Left ventricle myocardium superior (tissue), 1 donor: ENCODE measurements around the gene SPTLC2. TPM values are rescaled to one million over a fixed set of nuclear protein-coding genes. Genes with fewer than 3 reads are reported as not detected.
A peak's percentile ranks its signal among the peaks of the same experiment; 100 is the strongest.

Experiments used
- ATAC-seq: fragments of 200-7000 bp; cut with Tn5 transposase; one replicate; pipeline ENCODE4 v1.9.1; 2020; ENCODE audit warnings: mild to moderate bottlenecking, moderate library complexity
- DNase-seq: peaks from one replicate; pipeline ENCODE4 v3.0.0-alpha.2; 2020
- intact Hi-C: fragments of 100-400 bp; cut with micrococcal nuclease; formaldehyde crosslinking; loops from one replicate; pipeline ENCODE4 v1.11.0; 2022
- total RNA-seq: library from RNA; stranded (reverse); fragmentation: NEBNext Ultra II Directional; extraction: Animal tissue kit (Norgen Biotek cat#: 25700); gene quantifications from one replicate; pipeline ENCODE4 v1.2.1, GENCODE V29; 2021
- donor health status: DM: no; HTN: yes; CAD: no; lungs with severe emphysema.

The SPTLC2 gene
- total RNA-seq, 1 donor from 2014 or later = 10.9 TPM

- no peak for DNase-seq
- no peak for ATAC-seq
- intact Hi-C loops = no loop called here
Measured at GRCh38 chr14:77489041-77489440, 127.4 kb downstream of the SPTLC2 start.

GRCh38 chr14:77488558-77488957 lies 127.9 kb downstream of the SPTLC2 start:
- ATAC-seq (no peak), DNase-seq (no peak)
- intact Hi-C loops = no loop called here

DNA sequence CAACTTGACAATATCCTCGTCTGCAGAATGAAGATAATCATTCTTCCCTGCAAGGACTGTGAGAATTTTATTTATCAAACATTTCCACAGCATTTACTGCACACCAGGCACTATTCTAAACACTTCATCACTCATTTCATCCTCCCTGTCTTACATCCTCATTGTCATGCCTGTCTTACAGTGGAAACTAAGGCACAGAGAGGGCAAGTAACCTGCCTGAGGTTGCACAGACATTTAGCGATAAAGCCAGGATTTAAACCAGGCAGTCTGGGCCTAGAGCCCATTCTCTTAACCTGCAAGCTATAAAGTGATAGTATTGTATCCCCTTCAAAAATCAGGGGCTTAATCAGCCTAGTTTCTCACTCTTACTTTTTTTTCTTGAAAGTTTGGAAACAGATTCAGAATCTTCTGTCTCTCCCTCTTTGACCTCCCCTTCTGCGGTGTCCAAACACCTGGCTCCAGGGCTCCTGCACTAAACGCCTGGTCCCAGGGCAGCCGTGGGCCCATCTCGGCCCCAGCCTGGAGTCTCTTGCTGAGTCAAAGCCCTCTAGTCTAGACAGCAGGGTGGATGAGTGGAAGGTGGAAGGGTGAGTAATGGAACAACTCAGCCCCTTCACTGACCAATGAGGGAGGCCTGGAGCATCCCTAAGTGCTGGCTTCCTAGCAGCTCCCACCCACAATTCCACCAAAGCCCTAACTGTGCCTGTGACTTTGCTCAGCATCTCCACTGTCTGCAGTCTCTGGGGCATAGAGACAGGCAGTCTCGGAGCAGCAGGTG lies 130.3 kb downstream of the SPTLC2 start:
- intact Hi-C loops = no loop called here
- no peak for ATAC-seq
- DNase-seq = no peak

DNA sequence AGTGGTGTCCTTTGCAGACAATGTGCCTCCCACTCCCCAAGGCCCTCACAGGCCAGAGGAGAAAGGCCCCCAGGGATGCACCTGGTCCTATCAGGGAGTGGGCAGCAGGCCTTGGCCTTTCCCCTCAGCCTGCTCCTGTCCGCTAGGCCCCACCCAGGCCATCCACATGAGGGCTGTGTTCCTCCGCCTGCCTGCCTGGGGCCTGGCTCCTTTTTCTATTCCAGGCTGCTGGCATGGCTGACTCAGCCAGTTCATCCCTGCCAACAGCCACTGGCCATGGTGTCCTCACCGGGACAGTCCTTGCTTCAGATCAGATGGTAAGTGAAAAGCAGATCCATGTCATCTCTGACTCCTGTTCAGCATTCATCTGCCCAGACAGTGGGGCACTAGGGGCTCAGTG lies 131.2 kb downstream of the SPTLC2 start:
- ATAC-seq = peak; percentile 36
- intact Hi-C loops = no loop called here
- DNase-seq = no peak

DNA sequence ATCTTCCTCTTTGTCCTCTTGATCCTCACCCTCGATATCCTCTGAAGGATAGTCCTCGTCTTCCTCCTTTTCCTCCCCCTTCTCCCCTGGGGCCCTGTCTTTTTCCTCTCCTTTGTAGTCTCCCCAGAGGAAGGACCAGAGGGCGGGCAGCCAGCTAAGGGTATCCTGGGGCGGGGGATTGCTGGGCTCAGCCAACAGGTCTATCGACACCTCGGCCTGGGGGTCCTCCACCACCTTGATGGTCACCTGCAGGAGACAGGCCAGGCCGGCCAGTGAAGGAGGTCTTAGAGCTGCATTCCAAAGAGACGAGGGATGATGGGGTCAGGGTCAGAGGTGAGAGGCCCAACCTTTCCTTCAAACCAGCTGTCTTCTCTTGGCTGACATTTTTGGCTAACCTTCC lies 134.0 kb downstream of the SPTLC2 start:
- no peak for ATAC-seq
- intact Hi-C loops = no loop called here
- DNase-seq = no peak

DNA sequence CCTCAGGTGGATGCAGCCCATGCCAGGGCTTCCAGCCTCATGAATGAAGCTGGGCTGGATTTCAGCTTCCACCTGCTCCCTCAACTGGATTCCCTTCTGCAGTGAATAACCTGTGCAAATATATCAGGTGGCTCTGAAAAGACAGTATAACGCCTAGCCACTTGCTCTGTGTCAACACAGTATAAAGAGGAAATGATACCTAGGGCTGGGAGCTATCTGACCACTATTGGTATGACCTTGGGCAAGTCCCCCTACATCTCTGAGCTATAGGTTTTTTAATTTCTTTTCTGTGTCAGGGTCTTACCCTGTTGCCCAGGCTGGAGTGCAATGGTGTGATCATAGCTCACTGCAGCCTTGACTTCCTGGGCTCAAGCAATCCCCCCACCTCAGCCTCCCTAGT lies 137.6 kb downstream of the SPTLC2 start:
- no peak for ATAC-seq
- DNase-seq = no peak
- intact Hi-C loops = no loop called here

DNA sequence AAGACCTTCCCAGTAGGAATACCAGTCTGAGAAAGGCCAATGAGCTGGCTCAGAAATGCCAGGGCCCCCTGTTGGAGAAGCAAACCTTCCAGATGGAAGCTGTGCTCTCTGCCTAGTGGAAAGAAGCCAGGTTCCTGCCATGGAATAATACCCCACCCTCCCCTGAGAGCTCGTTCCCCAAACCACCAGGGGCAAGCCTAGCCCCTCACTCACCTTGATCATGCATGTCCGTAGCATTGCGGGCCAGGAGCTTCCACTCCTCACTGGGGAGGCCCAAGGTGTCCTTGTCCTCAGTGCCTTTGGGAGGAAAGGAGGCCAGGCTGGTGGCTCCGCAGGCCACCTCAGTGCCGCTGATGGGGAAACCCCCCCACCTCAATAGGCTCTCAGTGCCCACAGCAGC lies 138.4 kb downstream of the SPTLC2 start:
- intact Hi-C loops = no loop called here
- ATAC-seq = no peak
- DNase-seq = no peak

DNA sequence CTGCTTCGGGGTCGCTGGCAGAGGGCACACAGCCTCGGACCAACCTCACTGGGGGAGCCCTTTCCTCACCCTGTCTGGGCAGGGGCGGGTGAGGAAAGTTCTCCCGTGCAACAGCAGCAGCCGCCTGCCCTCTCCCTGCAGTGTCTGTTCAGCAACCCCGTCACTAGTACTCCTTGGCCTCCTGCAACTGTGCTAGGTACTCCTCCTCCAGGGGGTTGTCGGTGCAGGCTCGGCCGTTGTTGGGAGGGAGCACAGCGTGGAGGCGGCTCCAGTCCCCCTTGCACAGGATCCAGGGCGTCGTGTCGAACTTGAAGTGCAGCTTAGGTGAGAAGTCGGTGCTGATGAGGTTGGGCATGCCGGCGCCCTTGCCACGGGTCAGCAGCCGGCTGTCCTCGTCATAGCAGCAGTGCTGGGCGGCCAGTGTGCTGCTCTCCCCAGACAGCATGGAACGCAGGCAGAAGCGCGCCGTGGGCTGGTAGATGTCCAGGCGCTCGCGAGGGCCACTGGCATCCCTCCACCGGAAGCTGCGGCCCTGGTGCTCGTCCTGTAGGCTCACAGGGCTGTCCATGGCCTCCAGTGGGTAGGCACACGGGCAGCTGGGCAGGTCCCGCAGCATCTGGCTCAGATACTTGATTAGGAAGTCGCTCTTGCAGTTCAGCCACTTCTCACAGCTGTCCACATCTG lies 140.9 kb downstream of the SPTLC2 start:
- intact Hi-C loops = no loop called here
- DNase-seq = no peak
- peak; percentile 28 for ATAC-seq

- peak; percentile 49 for DNase-seq
- intact Hi-C loops = no loop called here
- ATAC-seq = peak; percentile 72
Measured at GRCh38 chr14:77474479-77475177, 141.8 kb downstream of the SPTLC2 start.

GRCh38 chr14:77473921-77474320 lies 142.5 kb downstream of the SPTLC2 start:
- intact Hi-C loops = no loop called here
- DNase-seq (no peak), ATAC-seq (no peak)

DNA sequence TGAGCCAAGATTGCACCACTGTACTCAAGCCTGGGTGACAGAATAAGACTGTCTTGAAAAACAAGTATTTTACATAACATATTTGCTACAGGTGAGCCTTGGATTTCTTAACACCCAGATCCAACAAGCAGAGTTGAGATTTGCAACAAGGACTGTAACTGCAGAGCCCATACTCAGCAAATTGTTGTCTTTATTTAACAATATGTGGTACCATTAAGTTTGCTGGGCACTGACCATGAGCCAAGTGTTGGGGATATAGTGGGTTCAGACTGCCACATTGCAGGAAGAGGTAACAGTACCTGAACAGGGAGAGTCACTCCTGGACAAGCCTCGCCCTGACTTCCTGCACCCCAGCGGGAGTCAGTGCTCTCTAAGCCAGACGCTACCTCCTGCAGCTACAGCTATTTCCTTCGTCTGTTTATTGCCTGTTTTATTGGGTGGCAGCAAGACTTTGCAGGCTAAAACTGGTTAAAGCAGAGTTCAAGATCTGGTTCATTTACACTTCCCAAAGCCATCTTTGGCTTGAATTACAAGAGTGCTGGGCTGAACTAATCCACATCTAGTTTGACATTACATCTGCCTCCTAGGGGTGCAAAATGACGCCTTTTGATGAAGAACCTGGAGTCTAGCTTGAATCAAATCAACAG lies 146.1 kb downstream of the SPTLC2 start:
- intact Hi-C loops = no loop called here
- no peak for DNase-seq
- ATAC-seq = no peak

- intact Hi-C loops = no loop called here
- ATAC-seq (no peak), DNase-seq (no peak)
Measured at GRCh38 chr14:77469539-77469938, 146.9 kb downstream of the SPTLC2 start.

GRCh38 chr14:77469067-77469505 lies 147.4 kb downstream of the SPTLC2 start:
- DNase-seq = no peak
- intact Hi-C loops = no loop called here
- no peak for ATAC-seq

DNA sequence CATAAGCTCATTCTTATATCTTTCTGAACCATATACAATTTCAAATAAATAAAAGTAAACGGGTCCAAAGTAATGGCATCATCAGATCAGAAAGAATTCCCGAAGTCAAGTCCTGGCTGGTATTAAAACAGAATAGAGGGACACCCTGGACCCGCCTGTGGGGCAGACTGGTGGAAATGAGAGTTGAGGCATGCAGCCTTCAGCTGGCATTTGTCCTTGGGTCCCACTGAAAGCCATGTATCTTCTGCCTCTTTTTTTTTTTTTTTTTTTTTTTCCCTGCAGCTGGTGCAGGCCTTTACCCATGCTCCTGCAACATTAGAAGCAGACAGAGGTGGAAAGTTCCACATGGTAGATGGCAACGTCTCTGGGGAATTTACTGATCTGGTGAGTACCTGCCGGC lies 148.6 kb downstream of the SPTLC2 start:
- intact Hi-C loops = no loop called here
- DNase-seq = no peak
- no peak for ATAC-seq

- ATAC-seq (no peak), DNase-seq (no peak)
- intact Hi-C loops = loop anchor here (10.0 kb wide), 1 partner anchor 96 kb away; no protein-coding TSS in a partner anchor
Measured at GRCh38 chr14:77459072-77459723, 157.2 kb downstream of the SPTLC2 start.

- intact Hi-C loops = loop anchor here (10.0 kb wide), 1 partner anchor 96 kb away; no protein-coding TSS in a partner anchor
- ATAC-seq = peak; percentile 36
- DNase-seq = no peak
Measured at GRCh38 chr14:77458249-77458950, 158.0 kb downstream of the SPTLC2 start.

DNA sequence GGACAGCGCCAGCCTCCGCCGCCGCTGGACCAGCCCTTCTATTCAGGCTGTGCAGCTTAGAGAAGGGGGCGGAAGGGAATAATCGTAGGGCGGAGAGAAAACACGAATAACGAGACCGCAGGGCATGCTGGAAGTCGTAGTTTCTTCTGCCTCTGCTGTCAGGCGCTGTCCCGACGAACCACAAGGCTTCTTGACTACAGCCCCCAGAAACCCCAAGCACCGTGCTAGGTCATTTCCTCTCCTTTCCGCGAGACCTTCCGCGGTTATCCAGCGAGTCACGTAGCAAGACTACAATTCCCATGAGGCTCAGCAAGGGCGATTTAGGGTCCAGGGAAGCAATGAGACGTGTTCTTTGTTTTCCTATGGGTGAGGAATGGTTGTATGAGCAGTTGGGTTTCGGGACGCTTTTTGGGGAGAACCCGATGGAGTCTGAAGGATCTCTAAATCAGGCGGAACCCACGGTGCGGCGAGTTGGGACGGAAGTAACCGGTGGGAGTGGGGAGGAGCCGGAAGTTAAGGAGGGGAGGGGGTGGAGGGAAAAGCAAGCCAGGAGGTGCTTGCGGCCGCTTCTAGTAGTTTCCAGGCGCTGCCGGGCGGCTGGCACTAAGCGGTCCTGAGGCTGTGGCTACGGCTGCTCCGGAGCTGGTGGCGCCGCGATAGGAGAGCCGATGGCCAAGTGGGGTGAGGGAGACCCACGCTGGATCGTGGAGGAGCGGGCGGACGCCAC lies 158.8 kb downstream of the SPTLC2 start, which contains the start of the genes AHSA1 and VIPAS39:
Gene AHSA1 (plus strand): TSS at position 572 of the 727 bp plus-strand sequence. CDS start 97 bp downstream, at position 669.
Gene VIPAS39 (minus strand): TSS at position 80 of the 727 bp plus-strand sequence. CDS start 3,499 bp downstream, outside the sequence.
- ATAC-seq = peak; percentile 99
- DNase-seq = peak; percentile 93
- intact Hi-C loops = loop anchor here (10.0 kb wide), 1 partner anchor 97 kb away; no protein-coding TSS in a partner anchor
